DMS53 treated with DMSO at 0.1 percent for 48 hours (cell line): Measurements from ENCODE around the gene YIF1A.
"Not testable (repeated sequence)": the region's sequence is repeated elsewhere in the genome, so short reads cannot be mapped to it uniquely, and the experiment has no call there.

Experiments used
- DNase-seq: peaks from one replicate; lab custom pipeline; 2025; ENCODE audit not compliant: unreplicated experiment; lab: John Stamatoyannopoulos, UW

Gene YIF1A

GRCh38 chr11:66287211-66287888 is 1.6 kb downstream of the YIF1A start:
- no peak for DNase-seq

- no peak for DNase-seq
Observed at GRCh38 chr11:66286699-66287098, 2.2 kb downstream of the YIF1A start.

- no peak for DNase-seq
Observed at GRCh38 chr11:66285250-66285947, 3.5 kb downstream of the YIF1A start.

GRCh38 chr11:66284526-66285078 is 4.3 kb downstream of the YIF1A start:
- DNase-seq, result no peak

DNA sequence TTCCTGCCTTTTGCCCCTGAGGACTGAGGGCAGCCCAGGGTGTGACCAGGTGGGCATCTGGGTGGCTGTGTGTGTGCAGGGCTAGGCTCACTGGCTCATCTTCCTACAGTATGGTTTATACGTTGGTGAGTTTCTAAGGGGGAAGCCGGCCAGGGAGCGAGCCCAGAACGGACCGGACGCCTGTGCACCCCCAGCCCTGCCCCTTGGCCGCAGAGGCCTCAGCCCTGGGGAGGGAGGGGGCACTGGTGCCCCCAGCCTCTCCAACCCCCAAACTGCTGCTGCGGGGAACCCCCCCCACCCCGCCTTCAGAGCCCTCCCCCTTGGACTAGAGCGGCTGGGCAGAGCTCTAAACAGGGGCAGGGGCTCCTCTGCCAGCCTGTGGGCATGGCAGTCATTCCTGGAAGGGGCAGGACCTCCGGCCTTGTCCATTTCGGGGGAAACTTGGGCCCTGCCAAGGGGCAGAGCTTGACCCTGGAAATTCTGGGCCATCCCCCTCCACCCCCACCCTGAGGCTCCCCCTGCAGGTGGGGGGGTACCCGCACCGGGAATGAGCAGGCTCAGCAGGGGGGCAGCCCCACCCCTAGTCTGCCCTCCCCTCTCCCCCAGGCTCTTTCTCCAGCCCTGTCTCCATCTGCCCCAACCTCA is 5.4 kb downstream of the YIF1A start:
- DNase-seq, result no peak

DNA sequence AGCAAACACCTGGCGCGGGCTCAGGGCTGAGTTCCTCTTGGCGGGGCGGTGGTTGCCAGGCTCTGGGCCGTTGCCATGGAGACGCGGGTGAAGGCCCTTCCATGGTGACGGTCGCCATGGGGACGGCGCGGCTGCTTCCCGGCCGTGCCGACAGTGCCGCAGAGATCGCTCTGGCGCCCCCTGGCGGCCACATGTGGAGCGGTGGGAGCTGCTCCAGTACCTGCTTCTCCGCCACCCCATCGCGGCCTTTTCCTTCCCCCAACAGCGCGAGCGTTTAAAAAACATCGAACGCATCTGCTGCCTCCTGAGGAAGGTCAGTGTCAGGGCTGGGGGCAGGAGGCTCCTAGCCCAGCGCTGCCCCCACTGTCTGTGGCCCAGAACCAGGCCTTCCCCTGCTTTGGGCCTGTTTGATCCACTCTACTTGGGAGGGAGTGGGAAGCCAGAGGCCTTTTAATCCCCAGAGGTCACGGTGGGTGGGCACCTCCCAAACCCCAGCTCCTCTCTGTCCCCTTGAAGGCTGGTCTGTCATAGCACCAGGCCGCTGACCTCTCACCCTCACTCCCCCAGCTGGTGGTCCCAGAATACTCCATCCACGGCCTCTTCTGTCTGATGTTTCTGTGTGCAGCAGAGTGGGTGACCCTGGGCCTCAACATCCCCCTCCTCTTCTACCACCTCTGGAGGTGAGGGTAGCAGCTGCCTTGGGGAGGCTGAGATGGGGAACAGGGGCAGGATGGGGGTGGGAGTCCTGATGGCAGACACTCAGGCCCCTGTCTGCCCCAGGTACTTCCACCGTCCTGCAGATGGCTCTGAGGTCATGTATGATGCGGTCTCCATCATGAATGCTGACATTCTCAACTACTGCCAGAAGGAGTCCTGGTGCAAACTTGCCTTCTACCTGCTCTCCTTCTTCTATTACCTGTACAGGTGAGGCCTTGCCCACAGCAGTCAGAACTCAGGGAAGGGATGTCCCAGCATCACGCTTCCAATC is 6.2 kb downstream of the YIF1A start:
- DNase-seq, result peak; percentile 98

- DNase-seq, result no peak
Observed at GRCh38 chr11:66281776-66282467, 7.0 kb downstream of the YIF1A start.

- no peak for DNase-seq
Observed at GRCh38 chr11:66281001-66281400, 7.9 kb downstream of the YIF1A start.

- no peak for DNase-seq
Observed at GRCh38 chr11:66280428-66280827, 8.5 kb downstream of the YIF1A start.

- no peak for DNase-seq
Observed at GRCh38 chr11:66279092-66279734, 9.7 kb downstream of the YIF1A start.

DNA sequence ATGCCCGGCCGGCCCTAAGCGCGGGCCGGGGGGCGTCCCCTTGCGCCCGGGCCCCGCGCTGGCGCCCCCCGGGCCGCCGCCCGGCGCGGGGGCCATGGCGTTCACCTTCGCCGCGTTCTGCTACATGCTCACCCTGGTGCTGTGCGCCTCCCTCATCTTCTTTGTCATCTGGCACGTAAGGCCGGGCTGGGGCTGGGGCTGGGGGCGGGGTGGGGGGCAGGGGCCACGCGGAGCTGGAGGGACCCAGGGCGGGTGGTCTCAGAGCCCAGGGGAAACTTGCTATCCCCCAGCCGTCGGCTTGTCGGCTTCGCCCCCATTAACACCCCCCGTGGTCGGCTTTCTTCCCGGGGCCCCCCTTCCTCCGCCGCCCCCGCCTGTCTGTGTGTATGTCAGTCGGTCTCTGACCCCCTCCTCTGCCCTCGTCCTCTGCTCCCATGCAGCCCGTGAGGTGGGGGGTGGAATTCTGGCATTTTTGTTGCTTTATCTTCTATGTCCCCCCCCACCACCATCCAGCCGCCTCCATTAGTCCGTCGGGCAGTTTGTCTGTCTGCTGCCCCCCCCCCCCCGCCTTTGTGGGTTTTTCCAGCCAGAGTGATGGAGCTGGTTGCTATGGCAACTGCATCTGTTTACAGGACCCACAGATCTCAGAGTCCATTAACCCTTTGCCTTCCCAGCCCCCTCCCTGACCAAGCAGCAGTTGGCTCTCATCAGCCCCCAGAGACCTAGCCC is 10.4 kb downstream of the YIF1A start:
- no peak for DNase-seq

GRCh38 chr11:66277471-66278362 is 11.2 kb downstream of the YIF1A start, which contains the start of gene CNIH2:
Gene CNIH2 (plus strand): TSS chr11:66278175. CDS start chr11:66278457, 282 bp downstream.
- peak; percentile 50 for DNase-seq

GRCh38 chr11:66277064-66277463 is 11.9 kb downstream of the YIF1A start:
- DNase-seq, result not testable (repeated sequence)

DNA sequence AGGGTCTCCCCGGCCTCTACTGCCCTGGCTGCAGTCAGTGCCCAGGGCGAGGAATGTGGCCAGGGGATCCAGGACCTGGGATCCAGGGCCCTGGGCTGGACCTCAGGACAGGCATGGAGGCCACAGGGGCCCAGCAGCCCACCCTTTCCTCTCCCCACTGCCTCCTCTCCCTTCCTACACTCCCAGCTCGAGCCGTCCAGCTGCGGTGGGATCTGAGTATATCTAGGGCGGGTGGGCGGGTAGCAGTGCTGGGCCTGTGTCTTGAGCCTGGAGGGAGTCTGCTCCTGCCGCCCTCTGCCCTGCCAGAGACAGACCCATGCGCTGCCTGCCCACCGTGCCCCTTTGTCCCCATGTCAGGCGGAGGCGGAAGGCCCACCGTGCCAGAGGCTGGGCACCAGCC is 12.3 kb downstream of the YIF1A start:
- not testable (repeated sequence) for DNase-seq

DNA sequence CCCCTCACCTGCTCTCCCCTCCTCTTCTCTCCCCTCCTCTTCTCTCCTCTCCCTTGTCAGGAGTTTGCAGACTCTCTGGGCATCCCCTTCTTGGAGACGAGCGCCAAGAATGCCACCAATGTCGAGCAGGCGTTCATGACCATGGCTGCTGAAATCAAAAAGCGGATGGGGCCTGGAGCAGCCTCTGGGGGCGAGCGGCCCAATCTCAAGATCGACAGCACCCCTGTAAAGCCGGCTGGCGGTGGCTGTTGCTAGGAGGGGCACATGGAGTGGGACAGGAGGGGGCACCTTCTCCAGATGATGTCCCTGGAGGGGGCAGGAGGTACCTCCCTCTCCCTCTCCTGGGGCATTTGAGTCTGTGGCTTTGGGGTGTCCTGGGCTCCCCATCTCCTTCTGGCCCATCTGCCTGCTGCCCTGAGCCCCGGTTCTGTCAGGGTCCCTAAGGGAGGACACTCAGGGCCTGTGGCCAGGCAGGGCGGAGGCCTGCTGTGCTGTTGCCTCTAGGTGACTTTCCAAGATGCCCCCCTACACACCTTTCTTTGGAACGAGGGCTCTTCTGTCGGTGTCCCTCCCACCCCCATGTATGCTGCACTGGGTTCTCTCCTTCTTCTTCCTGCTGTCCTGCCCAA is 12.8 kb downstream of the YIF1A start:
- DNase-seq, result no peak

GRCh38 chr11:66275396-66275795 is 13.5 kb downstream of the YIF1A start:
- DNase-seq, result no peak

GRCh38 chr11:66274219-66274618 is 14.7 kb downstream of the YIF1A start:
- DNase-seq, result no peak
